Suprapubic skin (tissue), 4 donors: Measurements from ENCODE around the gene HPDL.

Experiments used
- CTCF ChIP-seq, 2 donors: fragments of 200-600 bp in 1 of 2; fragments of 450-650 bp in 1 of 2; sonication (generic) in 1 of 2; IDR thresholded peaks; one replicate each; pipeline ENCODE4 v1.5.1; 2016 to 2019; ENCODE audit warnings: antibody characterized with exemption in 2 of 2, mild to moderate bottlenecking in 1 of 2, moderate library complexity in 1 of 2
- EP300 ChIP-seq: sonication (generic); formaldehyde crosslinking; IDR thresholded peaks from one replicate; pipeline ENCODE4 v1.6.1; 2017; ENCODE audit warnings: antibody characterized with exemption
- POLR2A ChIP-seq, 2 donors: fragments of 450-650 bp; IDR thresholded peaks; one replicate each; pipeline ENCODE4 v1.6.1; 2017; ENCODE audit warnings: antibody characterized with exemption in 2 of 2, mild to moderate bottlenecking in 2 of 2, moderate library complexity in 2 of 2
- POLR2AphosphoS5 ChIP-seq, 3 donors: sonication (generic); formaldehyde crosslinking; IDR thresholded peaks; one replicate each; pipeline ENCODE4 v1.6.1; 2017; ENCODE audit warnings: antibody characterized with exemption in 3 of 3

- TF ChIP-seq CTCF (IDR thresholded peaks at IDR 0.05), result no peak
- TF ChIP-seq POLR2A (IDR thresholded peaks at IDR 0.05), result no peak
- no peak for TF ChIP-seq POLR2AphosphoS5 (IDR thresholded peaks at IDR 0.05)
- no peak for TF ChIP-seq EP300
Observed at GRCh38 chr1:45351508-45351907, 24.8 kb downstream of the HPDL start.
